Mesenchymal stem cell (in vitro differentiated cells and primary cell): ENCODE data around the gene ID3.
A peak's percentile ranks its signal among the peaks of the same experiment; 100 is the strongest.

Experiments
- DNase-seq: peaks from one replicate; pipeline ENCODE4 v3.0.0-alpha.2; 2013
- H2AFZ ChIP-seq: one replicate; pipeline ENCODE4 v1.6.1; 2013; ENCODE audit warnings: low read depth, mild to moderate bottlenecking, control low read depth, inconsistent platforms, low read length, moderate library complexity
- H2AK5ac ChIP-seq: 2 replicates; pipeline ENCODE4 v1.6.1; 2013; ENCODE audit warnings: low read length, moderate library complexity, mild to moderate bottlenecking, inconsistent platforms; ENCODE audit not compliant: severe bottlenecking
- H2BK120ac ChIP-seq: one replicate; pipeline ENCODE4 v1.6.1; 2013; ENCODE audit warnings: low read depth, mild to moderate bottlenecking, inconsistent platforms, low read length, moderate library complexity
- H2BK12ac ChIP-seq, 2 experiments: one replicate each; pipeline ENCODE4 v1.6.1; 2013; ENCODE audit warnings: inconsistent platforms in 2 of 2, low read length in 2 of 2, mild to moderate bottlenecking in 2 of 2, moderate library complexity in 2 of 2, control low read depth in 1 of 2
- H2BK15ac ChIP-seq: one replicate; pipeline ENCODE4 v1.6.1; 2013; ENCODE audit warnings: mild to moderate bottlenecking, low read depth, inconsistent platforms; ENCODE audit not compliant: poor library complexity, severe bottlenecking
- H2BK5ac ChIP-seq: 2 replicates; pipeline ENCODE4 v1.6.1; 2013; ENCODE audit warnings: low read depth, mild to moderate bottlenecking, low read length, control low read depth, inconsistent platforms; ENCODE audit not compliant: poor library complexity, severe bottlenecking
- H3K14ac ChIP-seq, 2 experiments: one replicate each; pipeline ENCODE4 v1.6.1; 2013; ENCODE audit warnings: inconsistent platforms in 2 of 2, low read length in 2 of 2, control low read depth in 1 of 2, mild to moderate bottlenecking in 1 of 2, moderate library complexity in 1 of 2
- H3K18ac ChIP-seq, 2 experiments: one replicate each; pipeline ENCODE4 v1.6.1; 2013; ENCODE audit warnings: inconsistent platforms in 2 of 2, low read length in 2 of 2, control low read depth in 1 of 2, low read depth in 1 of 2, mild to moderate bottlenecking in 1 of 2
- H3K23ac ChIP-seq, 2 experiments: one replicate each; pipeline ENCODE4 v1.6.1; 2013; ENCODE audit warnings: inconsistent platforms in 2 of 2, low read length in 2 of 2, mild to moderate bottlenecking in 2 of 2, moderate library complexity in 2 of 2, control low read depth in 1 of 2
- H3K27ac ChIP-seq: 2 replicates; pipeline ENCODE4 v1.5.1; 2013; ENCODE audit warnings: mild to moderate bottlenecking, moderate library complexity, low read length, control low read depth, inconsistent platforms; ENCODE audit not compliant: poor library complexity, severe bottlenecking
- H3K27me3 ChIP-seq, 2 experiments: 2 replicates each; pipeline versions ENCODE4 v1.6.1 to v1.7.0; 2013; ENCODE audit warnings: low read length in 2 of 2, mild to moderate bottlenecking in 2 of 2, moderate library complexity in 2 of 2, control low read depth in 1 of 2, inconsistent platforms in 1 of 2; ENCODE audit not compliant: control insufficient read depth in 1 of 2, insufficient read depth in 1 of 2
- H3K36me3 ChIP-seq, 2 experiments: 2 replicates each; pipeline versions ENCODE4 v1.6.1 to v1.7.0; 2013; ENCODE audit warnings: low read length in 2 of 2, control low read depth in 1 of 2, inconsistent platforms in 1 of 2, low read depth in 1 of 2, mild to moderate bottlenecking in 1 of 2; ENCODE audit not compliant: insufficient read depth in 2 of 2, control insufficient read depth in 1 of 2
- H3K4ac ChIP-seq, 2 experiments: one replicate each; pipeline ENCODE4 v1.6.1; 2013; ENCODE audit warnings: inconsistent platforms in 2 of 2, low read length in 2 of 2, mild to moderate bottlenecking in 2 of 2, moderate library complexity in 2 of 2, control low read depth in 1 of 2, low read depth in 1 of 2
- H3K4me1 ChIP-seq: 2 replicates; pipeline ENCODE4 v1.6.1; 2013; ENCODE audit warnings: low read depth, low read length, control low read depth; ENCODE audit not compliant: control insufficient read depth, insufficient read depth
- H3K4me2 ChIP-seq: 2 replicates; pipeline ENCODE4 v1.6.1; 2013; ENCODE audit warnings: low read length, mild to moderate bottlenecking, inconsistent platforms; ENCODE audit not compliant: poor library complexity, severe bottlenecking
- H3K4me3 ChIP-seq, 2 experiments: 2 replicates each; pipeline versions ENCODE4 v1.5.1 to v1.7.0; 2013; ENCODE audit warnings: low read length in 2 of 2, mild to moderate bottlenecking in 2 of 2, control low read depth in 1 of 2, low read depth in 1 of 2; ENCODE audit not compliant: insufficient read depth in 1 of 2
- H3K79me1 ChIP-seq: replicated peaks from 2 replicates; pipeline ENCODE4 v1.6.1; 2013; ENCODE audit warnings: mild to moderate bottlenecking, control low read depth, low read length, inconsistent platforms; ENCODE audit not compliant: poor library complexity, severe bottlenecking
- H3K9ac ChIP-seq: 2 replicates; pipeline ENCODE4 v1.7.0; 2013; ENCODE audit warnings: mild to moderate bottlenecking, low read length, moderate library complexity
- H3K9me3 ChIP-seq: 2 replicates; pipeline ENCODE4 v1.7.0; 2013; ENCODE audit warnings: mild to moderate bottlenecking, low read length; ENCODE audit not compliant: control insufficient read depth
- H4K8ac ChIP-seq: one replicate; pipeline ENCODE4 v1.6.1; 2013; ENCODE audit warnings: inconsistent platforms, mild to moderate bottlenecking, low read length, moderate library complexity
- H4K91ac ChIP-seq: one replicate; pipeline ENCODE4 v1.6.1; 2013; ENCODE audit warnings: mild to moderate bottlenecking, low read length, inconsistent platforms
- WGBS: methylation state at CpG from one replicate; pipeline ENCODE4 v1.1.7; 2013; ENCODE audit warnings: mixed read lengths; 5-methylcytosine and 5-hydroxymethylcytosine counted together

ID3 gene

DNA sequence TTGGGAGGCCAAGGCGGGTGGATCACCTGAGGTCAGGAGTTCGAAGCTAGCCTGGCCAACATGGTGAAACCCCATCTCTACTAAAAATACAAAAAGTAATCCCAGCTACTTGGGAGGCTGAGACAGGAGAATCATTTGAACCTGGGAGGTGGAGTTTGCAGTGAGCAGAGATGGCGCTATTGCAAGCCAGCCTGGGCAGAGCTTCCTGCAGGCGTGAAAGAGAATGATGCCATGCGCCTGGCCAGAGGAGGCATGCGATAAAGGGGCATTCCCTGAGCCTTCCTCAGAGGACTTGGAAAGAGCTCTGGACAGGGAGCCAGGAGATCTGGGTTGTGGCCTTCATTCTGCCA is 31.4 kb downstream of the ID3 start:
- H4K91ac ChIP-seq: no peak overlapping the region
- no peak overlapping the region for H3K27ac ChIP-seq
- H3K4ac ChIP-seq: no peak overlapping the region
- H2BK15ac ChIP-seq: no peak overlapping the region
- no peak overlapping the region for H3K14ac ChIP-seq
- H2AK5ac ChIP-seq: no peak overlapping the region
- no peak overlapping the region for H3K4me3 ChIP-seq
- DNase-seq: peak; percentile 33
- no peak overlapping the region for H3K18ac ChIP-seq
- H3K4me2 ChIP-seq: no peak overlapping the region
- WGBS: 96% methylated on average over 4 of the region's 6 CpGs
- peaks cover 5% of the 10 kb centered on the region for H3K79me1 ChIP-seq
- no peak overlapping the region for H2AFZ ChIP-seq
- H2BK5ac ChIP-seq: no peak overlapping the region
- H2BK120ac ChIP-seq: no peak overlapping the region
- no peaks in the 10 kb centered on the region for H3K36me3 ChIP-seq
- no peaks in the 10 kb centered on the region for H3K9me3 ChIP-seq
- H3K4me1 ChIP-seq: peaks cover 17% of the 10 kb centered on the region
- H4K8ac ChIP-seq: peak overlapping the region; percentile 61
- H3K9ac ChIP-seq: no peak overlapping the region
- peaks cover 6 to 10% of the 10 kb centered on the region in 2 experiments for H3K27me3 ChIP-seq
- H2BK12ac ChIP-seq: peak overlapping the region in 1 of 2 experiments; percentile 42
- H3K23ac ChIP-seq: no peak overlapping the region

DNA sequence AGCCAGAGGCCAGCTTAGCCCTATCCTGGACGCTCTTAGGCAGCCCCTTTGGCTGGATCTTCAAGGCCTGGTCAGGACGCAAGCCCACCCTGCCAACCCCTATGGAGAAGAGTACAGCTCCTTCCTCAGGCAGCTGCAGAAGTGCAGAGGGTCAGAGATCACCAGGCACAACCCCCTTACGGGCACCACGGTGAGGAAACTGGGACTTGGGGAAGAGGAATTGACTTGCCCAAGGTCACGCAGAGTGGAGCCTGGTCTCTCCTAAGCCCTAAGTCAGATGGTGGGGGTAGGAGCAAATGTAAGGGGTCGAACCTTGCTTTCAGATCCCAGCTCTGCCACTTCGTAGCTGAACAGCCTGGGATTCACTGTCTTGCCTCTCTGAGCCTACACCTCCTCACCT is 31.9 kb downstream of the ID3 start:
- Histone ChIP-seq H3K27ac (no peak overlapping the region), H4K8ac (no peak overlapping the region), H3K27me3 (peaks cover 6 to 10% of the 10 kb centered on the region in 2 experiments), H3K4me1 (peaks cover 17% of the 10 kb centered on the region), H3K4me3 (no peak overlapping the region), H3K4ac (no peak overlapping the region), H3K4me2 (no peak overlapping the region), H3K14ac (no peak overlapping the region), H3K23ac (peak overlapping the region in 1 of 2 experiments; percentile 34), H3K36me3 (no peaks in the 10 kb centered on the region), H2BK15ac (no peak overlapping the region), H3K79me1 (peaks cover 5% of the 10 kb centered on the region), H3K9ac (no peak overlapping the region), H2AK5ac (no peak overlapping the region), H2BK5ac (no peak overlapping the region), H4K91ac (no peak overlapping the region), H2BK120ac (no peak overlapping the region), H2BK12ac (peak overlapping the region in 1 of 2 experiments; percentile 6), H3K9me3 (no peaks in the 10 kb centered on the region), H3K18ac (peak overlapping the region in 1 of 2 experiments; percentile 50), H2AFZ (no peak overlapping the region)
- WGBS: 92% methylated on average over 6 of the region's 7 CpGs
- no peak for DNase-seq

DNA sequence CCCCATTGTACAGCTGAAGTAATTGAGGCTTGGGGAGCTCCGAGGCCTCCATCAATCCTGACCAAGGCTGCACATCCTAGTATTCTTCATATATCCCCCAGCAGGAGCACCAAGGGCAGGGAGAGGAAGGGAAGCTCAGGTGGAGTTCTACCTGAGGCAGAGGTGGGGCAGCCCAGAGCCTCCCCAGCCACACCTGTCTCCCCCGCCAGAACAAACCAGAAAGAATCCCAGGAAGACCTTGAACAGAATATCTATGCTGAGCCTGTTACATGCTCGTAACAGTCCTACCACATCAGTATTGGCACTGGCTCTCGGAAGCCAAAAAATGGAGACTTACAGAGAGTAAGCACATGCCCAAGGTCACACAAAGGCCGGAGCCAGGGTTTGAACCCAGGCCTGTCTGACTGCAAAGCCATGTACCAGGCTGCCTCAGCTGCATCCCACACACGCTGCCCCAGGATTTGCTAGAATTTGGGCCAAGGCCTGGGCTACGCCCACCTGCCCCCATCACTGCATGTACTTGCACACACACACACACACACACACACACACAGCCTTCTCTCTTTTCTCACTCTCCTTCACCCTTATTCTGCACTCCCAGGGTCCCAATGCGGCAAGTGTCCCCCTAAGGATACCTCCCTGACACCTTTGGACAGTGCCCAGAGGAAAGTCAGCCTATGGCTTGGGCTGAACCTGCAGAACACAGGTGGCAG is 32.8 kb downstream of the ID3 start:
- Histone ChIP-seq H3K14ac (no peak overlapping the region), H2BK15ac (no peak overlapping the region), H3K23ac (peak overlapping the region in 1 of 2 experiments; percentile 50), H4K91ac (no peak overlapping the region), H2AK5ac (no peak overlapping the region), H3K4me3 (no peak overlapping the region), H3K4ac (no peak overlapping the region), H2AFZ (no peak overlapping the region), H3K4me2 (no peak overlapping the region), H2BK12ac (no peak overlapping the region), H3K9me3 (no peaks in the 10 kb centered on the region), H3K36me3 (peaks cover 0 to 3% of the 10 kb centered on the region in 2 experiments), H4K8ac (no peak overlapping the region), H3K9ac (no peak overlapping the region), H3K27me3 (peaks cover 6 to 10% of the 10 kb centered on the region in 2 experiments), H3K27ac (no peak overlapping the region), H2BK120ac (no peak overlapping the region), H3K18ac (no peak overlapping the region), H2BK5ac (no peak overlapping the region), H3K79me1 (peaks cover 5% of the 10 kb centered on the region), H3K4me1 (peaks cover 17% of the 10 kb centered on the region)
- 99% methylated on average over 7 of the region's 8 CpGs for WGBS
- no peak for DNase-seq

DNA sequence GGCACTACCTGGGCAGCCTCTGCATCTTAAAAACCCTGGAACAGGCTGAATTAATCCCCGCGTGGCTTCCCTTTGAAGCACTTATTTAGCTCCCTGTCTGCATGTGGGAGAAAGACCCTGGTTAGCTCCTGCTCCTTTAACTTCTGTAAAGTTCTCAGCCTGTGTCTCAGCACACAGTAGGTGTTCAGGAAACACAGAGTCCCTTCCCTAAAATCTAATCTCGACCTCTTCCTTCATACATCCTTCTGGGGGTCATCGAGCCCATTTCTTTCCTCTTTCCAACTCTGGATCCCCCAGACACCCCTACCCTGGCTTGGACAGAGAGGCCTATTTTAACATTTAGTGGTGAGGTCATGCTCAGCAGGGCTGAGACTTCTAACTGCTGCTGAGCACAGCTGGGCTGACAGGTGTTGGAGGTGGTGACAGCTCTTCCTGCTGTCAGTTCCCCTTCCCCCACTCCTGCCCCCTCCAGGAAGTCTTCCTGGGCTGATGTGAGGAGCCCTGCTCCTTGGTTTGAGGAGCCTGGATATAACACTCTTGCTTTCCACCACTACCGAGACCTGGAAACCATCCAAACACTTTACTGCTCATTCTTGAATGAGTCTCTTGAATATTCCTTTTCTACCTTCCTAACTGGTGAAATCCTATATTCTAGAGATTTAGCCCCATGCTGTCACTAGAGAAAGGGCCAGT is 33.6 kb downstream of the ID3 start:
- Histone ChIP-seq H2BK120ac (no peak overlapping the region), H3K4me1 (peaks cover 12% of the 10 kb centered on the region), H3K4me2 (no peak overlapping the region), H3K4ac (no peak overlapping the region), H3K27ac (no peak overlapping the region), H2BK15ac (no peak overlapping the region), H3K27me3 (peaks cover 6 to 10% of the 10 kb centered on the region in 2 experiments), H3K36me3 (peaks cover 0 to 4% of the 10 kb centered on the region in 2 experiments), H2AK5ac (no peak overlapping the region), H2BK5ac (no peak overlapping the region), H3K18ac (no peak overlapping the region), H3K14ac (no peak overlapping the region), H4K8ac (no peak overlapping the region), H2AFZ (no peak overlapping the region), H3K9ac (no peak overlapping the region), H4K91ac (no peak overlapping the region), H3K23ac (no peak overlapping the region), H3K4me3 (no peak overlapping the region), H3K79me1 (peaks cover 5% of the 10 kb centered on the region), H3K9me3 (no peaks in the 10 kb centered on the region), H2BK12ac (no peak overlapping the region)
- DNase-seq: no peak
- 89% methylated on average over 4 of the region's 5 CpGs for whole genome bisulfite sequencing
